GM21367 (cell line): Measurements from ENCODE around the gene ZCCHC24.

ENCODE experiments used
- ATAC-seq: cut with Tn5 transposase; IDR thresholded peaks from one replicate; pipeline ENCODE4 v1.9.1; 2021; ENCODE audit not compliant: unreplicated experiment

Gene ZCCHC24

GRCh38 chr10:79445161-79445976 lies at the start of gene ZCCHC24:
ZCCHC24 (minus strand) TSS chr10:79445624; CDS start chr10:79445440, 184 bp downstream.
- ATAC-seq, result peak; percentile 96

GRCh38 chr10:79493806-79494205 lies 48.4 kb upstream of the ZCCHC24 start:
- ATAC-seq, result no peak

GRCh38 chr10:79492839-79493238 lies 47.4 kb upstream of the ZCCHC24 start:
- ATAC-seq, result no peak

- no peak for ATAC-seq
These were observed 46.8 kb upstream of the ZCCHC24 start for GRCh38 chr10:79492256-79492655.

GRCh38 chr10:79491143-79491835 lies 45.9 kb upstream of the ZCCHC24 start:
- ATAC-seq, result no peak

GRCh38 chr10:79490400-79491142 lies 45.1 kb upstream of the ZCCHC24 start:
- no peak for ATAC-seq

- ATAC-seq, result no peak
These were observed 43.4 kb upstream of the ZCCHC24 start for GRCh38 chr10:79488870-79489269.

- no peak for ATAC-seq
These were observed 42.9 kb upstream of the ZCCHC24 start for GRCh38 chr10:79488336-79488735.

GRCh38 chr10:79487296-79488194 lies 42.1 kb upstream of the ZCCHC24 start:
- ATAC-seq, result peak; percentile 85

GRCh38 chr10:79484476-79484875 lies 39.1 kb upstream of the ZCCHC24 start:
- ATAC-seq, result no peak

GRCh38 chr10:79483948-79484347 lies 38.5 kb upstream of the ZCCHC24 start:
- no peak for ATAC-seq

- ATAC-seq, result no peak
These were observed 37.9 kb upstream of the ZCCHC24 start for GRCh38 chr10:79483299-79483698.

- no peak for ATAC-seq
These were observed 37.3 kb upstream of the ZCCHC24 start for GRCh38 chr10:79482741-79483140.

GRCh38 chr10:79482304-79482703 lies 36.9 kb upstream of the ZCCHC24 start:
- no peak for ATAC-seq

GRCh38 chr10:79479283-79479909 lies 34.0 kb upstream of the ZCCHC24 start:
- no peak for ATAC-seq

- no peak for ATAC-seq
These were observed 32.0 kb upstream of the ZCCHC24 start for GRCh38 chr10:79477456-79477855.

- ATAC-seq, result no peak
These were observed 31.2 kb upstream of the ZCCHC24 start for GRCh38 chr10:79476645-79477044.

- no peak for ATAC-seq
These were observed 30.5 kb upstream of the ZCCHC24 start for GRCh38 chr10:79475877-79476276.

GRCh38 chr10:79475119-79475653 lies 29.8 kb upstream of the ZCCHC24 start:
- no peak for ATAC-seq
